ENCODE measurements around the gene SPEG. TPM values are rescaled to one million over a fixed set of nuclear protein-coding genes. Genes with fewer than 3 reads are reported as not detected.

Gene SPEG
- total RNA-seq, 1 donor from 2014 or later, result 6.5 TPM

GRCh38 chr2:219473511-219473910 is 38.9 kb downstream of the SPEG start:
- TF ChIP-seq CTCF (IDR thresholded peaks at IDR 0.05), result no peak
- Histone ChIP-seq H3K36me3 (no peaks in the 10 kb centered on the region), H3K27me3 (ENCODE audit: low read depth) (peaks cover 23% of the 10 kb centered on the region), H3K27ac (no peak overlapping the region), H3K4me3 (no peak overlapping the region), H3K4me1 (no peaks in the 10 kb centered on the region), H3K9me3 (no peaks in the 10 kb centered on the region)
- intact Hi-C loops (cut with DNase I), result no loop called here
- DNase-seq (no peak), ATAC-seq (no peak)

DNA sequence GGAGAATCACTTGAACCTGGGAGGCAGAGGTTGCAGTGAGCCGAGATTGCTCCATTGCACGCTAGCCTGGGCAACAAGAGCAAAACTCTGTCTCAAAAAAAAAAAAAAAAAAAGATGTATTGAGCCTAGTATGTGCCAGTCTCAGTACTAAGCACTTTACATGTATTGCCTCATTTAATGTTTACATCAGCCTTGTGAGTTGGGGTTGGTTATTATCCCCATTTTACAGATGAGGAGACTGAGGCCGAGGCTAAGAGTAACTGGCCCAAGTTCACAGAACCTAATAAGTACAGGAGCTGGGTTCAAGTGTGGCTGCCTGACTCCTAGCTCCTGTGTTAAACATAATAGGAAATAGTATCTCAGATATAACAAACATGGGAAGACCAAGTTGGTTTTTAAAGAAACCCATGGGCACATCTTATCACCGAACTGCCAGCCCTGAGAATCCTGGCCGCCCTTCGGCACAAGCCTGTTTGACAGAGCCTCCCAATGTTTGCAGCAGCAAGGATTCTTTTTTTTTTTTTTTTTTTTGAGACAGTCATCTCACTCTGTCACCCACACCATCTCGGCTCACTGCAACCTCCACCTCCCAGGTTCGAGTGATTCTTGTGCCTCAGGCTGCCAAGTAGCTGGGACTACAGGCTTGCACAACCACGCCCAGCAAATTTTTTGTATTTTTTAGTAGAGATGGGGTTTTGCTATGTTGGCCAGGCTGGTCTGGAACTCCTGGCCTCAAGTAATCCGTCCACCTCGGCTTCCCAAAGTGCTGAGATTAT is 39.8 kb downstream of the SPEG start:
- Histone ChIP-seq H3K36me3 (no peaks in the 10 kb centered on the region), H3K4me1 (no peaks in the 10 kb centered on the region), H3K27me3 (ENCODE audit: low read depth) (peaks cover 23% of the 10 kb centered on the region), H3K4me3 (no peak overlapping the region), H3K9me3 (no peaks in the 10 kb centered on the region), H3K27ac (no peak overlapping the region)
- DNase-seq (no peak), ATAC-seq (no peak)
- intact Hi-C loops (cut with DNase I), result no loop called here
- TF ChIP-seq CTCF (IDR thresholded peaks at IDR 0.05), result no peak

DNA sequence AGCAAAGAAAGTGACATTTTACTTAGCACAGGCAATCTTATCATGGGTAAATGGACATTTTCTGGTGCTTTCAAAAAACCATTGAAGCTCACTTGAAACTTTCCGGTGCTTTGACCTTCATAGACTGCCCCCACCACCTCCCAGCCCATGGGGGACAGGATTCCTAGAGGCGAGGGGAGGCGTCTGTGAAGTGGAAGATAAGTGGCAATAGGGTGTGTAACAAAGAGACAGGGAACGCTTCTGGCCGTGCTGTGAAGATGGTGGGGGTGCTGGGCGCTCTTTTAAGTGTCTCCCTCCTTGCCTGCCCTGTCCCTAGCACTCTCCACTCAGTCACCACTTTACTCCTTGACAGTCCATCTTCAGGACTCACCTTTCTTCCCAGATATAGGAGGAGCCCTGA is 40.6 kb downstream of the SPEG start:
- Histone ChIP-seq H3K27ac (no peak overlapping the region), H3K4me3 (no peak overlapping the region), H3K4me1 (no peaks in the 10 kb centered on the region), H3K36me3 (no peaks in the 10 kb centered on the region), H3K27me3 (ENCODE audit: low read depth) (peaks cover 31% of the 10 kb centered on the region), H3K9me3 (no peaks in the 10 kb centered on the region)
- no peak for DNase-seq
- TF ChIP-seq CTCF (IDR thresholded peaks at IDR 0.05), result no peak
- no peak for ATAC-seq
- intact Hi-C loops (cut with DNase I), result no loop called here

DNA sequence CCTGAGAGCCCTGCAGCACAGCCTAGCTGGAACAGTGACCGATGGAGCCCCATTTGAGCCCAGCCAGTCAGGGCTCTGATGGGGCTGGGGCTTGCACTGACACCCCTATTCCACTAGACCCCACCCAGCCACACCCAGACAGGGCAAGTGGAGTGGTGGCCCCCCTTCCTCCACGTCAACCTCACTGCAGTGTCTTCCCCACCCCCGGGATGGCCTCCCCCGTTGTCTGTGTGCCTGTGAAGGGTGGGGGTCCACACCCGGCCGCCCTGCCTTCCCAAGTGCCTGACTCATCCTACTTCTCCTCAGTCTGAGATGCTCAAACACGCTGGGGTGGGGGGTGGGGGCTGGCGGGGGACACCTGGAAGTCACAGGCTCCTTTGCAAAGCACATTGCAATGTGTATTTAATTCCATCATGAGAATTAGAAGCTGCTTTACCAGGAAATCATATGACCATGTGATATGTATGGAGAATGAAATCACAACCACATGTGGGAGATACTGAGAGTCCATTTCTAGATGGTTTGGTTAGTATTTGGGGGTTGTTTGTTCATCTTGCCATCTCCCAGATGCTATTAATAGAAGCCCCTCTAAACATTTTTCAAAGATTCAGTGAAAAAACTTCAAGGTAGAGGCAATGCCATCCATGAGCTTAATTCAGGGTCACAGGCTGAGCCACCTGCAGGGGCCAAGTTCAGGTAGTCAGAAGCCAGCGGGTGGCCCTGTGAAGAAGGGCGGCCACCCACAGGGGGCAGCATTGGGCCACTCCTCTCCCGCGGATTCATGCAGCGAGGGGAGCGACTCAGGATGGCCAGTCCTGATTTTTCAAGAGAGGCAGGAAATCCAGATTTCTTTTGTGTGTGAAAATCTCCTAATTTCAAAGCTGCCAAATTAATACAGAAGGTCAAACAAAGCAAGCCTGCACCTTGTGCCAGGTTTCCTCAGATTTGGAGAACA is 41.3 kb downstream of the SPEG start:
- H3K27ac ChIP-seq, result no peak overlapping the region
- no peaks in the 10 kb centered on the region for H3K36me3 ChIP-seq
- DNase-seq (peak; percentile 75), ATAC-seq (peak; percentile 71 to 74)
- no peaks in the 10 kb centered on the region for H3K9me3 ChIP-seq
- H3K4me3 ChIP-seq, result no peak overlapping the region
- TF ChIP-seq CTCF (IDR thresholded peaks at IDR 0.05), result peak; percentile 86
- H3K4me1 ChIP-seq, result no peaks in the 10 kb centered on the region
- H3K27me3 ChIP-seq (ENCODE audit: low read depth), result peaks cover 33% of the 10 kb centered on the region
- intact Hi-C loops (cut with DNase I), result no loop called here

GRCh38 chr2:219476652-219477151 is 42.1 kb downstream of the SPEG start:
- peaks cover 33% of the 10 kb centered on the region for H3K27me3 ChIP-seq (ENCODE audit: low read depth)
- H3K9me3 ChIP-seq, result no peaks in the 10 kb centered on the region
- H3K36me3 ChIP-seq, result no peaks in the 10 kb centered on the region
- no peak overlapping the region for H3K27ac ChIP-seq
- no peak for TF ChIP-seq CTCF (IDR thresholded peaks at IDR 0.05)
- no peaks in the 10 kb centered on the region for H3K4me1 ChIP-seq
- DNase-seq (no peak), ATAC-seq (no peak)
- intact Hi-C loops (cut with DNase I), result no loop called here
- no peak overlapping the region for H3K4me3 ChIP-seq
